IPS-15b (cell line): Measurements from ENCODE around the gene ZNF2.

Source experiments
- H3K27me3 ChIP-seq: one replicate; pipeline ENCODE4 v1.6.1; 2013; ENCODE audit warnings: low read length; ENCODE audit not compliant: control insufficient read depth, insufficient read depth
- H3K36me3 ChIP-seq: one replicate; pipeline ENCODE4 v1.6.1; 2013; ENCODE audit warnings: low read length; ENCODE audit not compliant: control insufficient read depth, insufficient read depth
- H3K4me1 ChIP-seq: one replicate; pipeline ENCODE4 v1.6.1; 2013; ENCODE audit warnings: mild to moderate bottlenecking, low read length; ENCODE audit not compliant: control insufficient read depth, insufficient read depth
- H3K4me3 ChIP-seq: one replicate; pipeline ENCODE4 v1.5.1; 2013; ENCODE audit warnings: low read depth, low read length
- H3K9ac ChIP-seq: one replicate; pipeline ENCODE4 v1.6.1; 2013; ENCODE audit warnings: low read depth, mild to moderate bottlenecking, low read length
- H3K9me3 ChIP-seq: one replicate; pipeline ENCODE4 v1.6.1; 2013; ENCODE audit warnings: mild to moderate bottlenecking, low read length; ENCODE audit not compliant: control insufficient read depth, insufficient read depth

The ZNF2 gene

DNA sequence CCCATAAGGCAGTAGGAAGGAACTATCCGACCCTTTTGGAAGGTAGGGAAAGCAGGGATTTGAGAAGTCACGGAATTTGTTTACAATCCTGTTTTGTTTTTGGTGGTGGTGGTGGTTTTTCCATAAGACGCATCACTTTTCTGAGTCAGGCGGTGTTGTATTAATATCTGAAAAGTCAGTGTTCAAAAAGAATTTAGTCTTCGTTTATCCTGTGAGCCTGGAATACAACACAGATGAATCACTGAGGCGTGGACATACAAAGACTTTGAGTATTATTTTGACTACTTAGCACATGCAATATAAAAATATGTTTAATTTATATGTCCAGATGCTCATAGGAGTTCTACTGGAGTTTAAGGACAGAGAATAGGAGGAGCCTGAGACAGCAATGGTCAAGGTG is 42.5 kb downstream of the ZNF2 start:
- peak overlapping the region; percentile 82 for H3K4me3 ChIP-seq
- no peaks in the 10 kb centered on the region for H3K4me1 ChIP-seq
- peaks cover 16% of the 10 kb centered on the region for H3K9me3 ChIP-seq
- peaks cover 3% of the 10 kb centered on the region for H3K36me3 ChIP-seq
- peak overlapping the region; percentile 68 for H3K9ac ChIP-seq
- H3K27me3 ChIP-seq = peaks cover 8% of the 10 kb centered on the region

DNA sequence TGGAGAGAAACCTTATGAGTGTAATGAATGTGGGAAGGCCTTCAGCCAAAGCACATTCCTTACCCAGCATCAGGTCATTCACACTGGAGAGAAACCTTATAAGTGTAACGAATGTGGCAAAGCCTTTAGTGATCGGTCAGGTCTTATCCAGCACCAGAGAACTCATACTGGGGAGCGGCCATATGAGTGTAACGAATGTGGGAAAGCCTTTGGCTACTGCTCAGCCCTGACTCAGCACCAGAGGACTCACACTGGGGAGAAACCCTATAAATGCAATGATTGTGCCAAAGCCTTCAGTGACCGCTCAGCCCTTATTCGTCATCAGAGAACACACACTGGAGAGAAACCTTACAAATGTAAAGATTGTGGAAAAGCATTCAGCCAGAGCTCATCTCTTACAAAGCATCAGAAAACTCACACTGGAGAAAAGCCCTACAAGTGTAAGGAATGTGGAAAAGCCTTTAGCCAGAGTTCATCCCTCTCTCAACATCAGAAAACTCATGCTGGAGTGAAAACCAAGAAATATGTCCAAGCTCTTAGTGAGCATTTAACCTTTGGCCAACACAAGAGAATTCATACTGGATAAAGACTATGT is 49.5 kb downstream of the ZNF2 start:
- Histone ChIP-seq H3K4me3 (no peak overlapping the region), H3K9me3 (peaks cover 71% of the 10 kb centered on the region), H3K4me1 (no peaks in the 10 kb centered on the region), H3K36me3 (peaks cover 21% of the 10 kb centered on the region), H3K9ac (no peak overlapping the region), H3K27me3 (no peaks in the 10 kb centered on the region)

DNA sequence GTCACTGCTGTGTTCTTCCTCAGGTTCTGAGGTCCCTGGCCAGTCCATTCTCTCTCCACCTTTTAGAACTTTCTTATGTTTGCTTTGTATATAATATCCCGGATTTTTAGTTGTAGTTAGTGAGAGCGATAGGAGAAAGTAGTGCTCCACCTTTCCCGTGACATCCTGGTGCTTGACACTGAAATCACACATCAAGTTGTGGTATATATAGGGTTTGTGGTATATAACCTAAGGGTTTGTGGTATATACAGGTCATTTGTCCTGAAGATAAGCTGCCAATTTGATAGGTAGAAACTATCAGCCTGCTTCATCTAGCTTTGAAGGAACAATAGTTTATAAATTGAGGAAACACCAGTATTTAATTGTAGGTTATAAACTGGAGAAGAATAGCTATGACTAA is 54.8 kb downstream of the ZNF2 start:
- H3K9me3 ChIP-seq = peaks cover 32% of the 10 kb centered on the region
- peaks cover 3% of the 10 kb centered on the region for H3K36me3 ChIP-seq

GRCh38 chr2:95225658-95226057 is 60.0 kb downstream of the ZNF2 start:
- no peaks in the 10 kb centered on the region for H3K4me1 ChIP-seq
- H3K27me3 ChIP-seq = no peaks in the 10 kb centered on the region
- H3K36me3 ChIP-seq = no peaks in the 10 kb centered on the region
- no peak overlapping the region for H3K4me3 ChIP-seq
- H3K9ac ChIP-seq = no peak overlapping the region
- H3K9me3 ChIP-seq = no peaks in the 10 kb centered on the region

More for the DNA sequence above, 54.8 kb downstream of the ZNF2 start:
- Histone ChIP-seq H3K9ac (no peak overlapping the region), H3K4me1 (no peaks in the 10 kb centered on the region), H3K4me3 (no peak overlapping the region), H3K27me3 (no peaks in the 10 kb centered on the region)

DNA sequence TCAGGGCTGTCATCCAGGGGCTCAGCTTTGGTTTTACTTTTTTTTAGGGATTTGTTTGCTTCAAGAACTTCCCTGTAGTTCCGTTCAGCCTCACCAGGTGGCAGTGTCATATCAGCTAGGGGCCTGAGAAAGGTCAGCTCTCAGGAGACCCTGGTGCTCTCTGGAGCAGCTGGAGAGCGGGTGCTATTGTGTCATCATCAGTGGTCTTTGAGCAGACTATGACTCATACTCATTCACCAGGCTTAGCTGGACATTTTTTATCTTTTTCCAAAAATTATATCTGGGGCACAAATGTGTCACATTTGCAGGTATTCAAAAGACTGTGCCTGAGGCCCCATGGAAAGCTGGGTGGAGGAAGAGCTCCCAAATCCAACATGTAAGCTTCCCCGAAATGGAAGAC is 66.1 kb downstream of the ZNF2 start:
- Histone ChIP-seq H3K27me3 (no peaks in the 10 kb centered on the region), H3K4me1 (no peaks in the 10 kb centered on the region), H3K36me3 (no peaks in the 10 kb centered on the region)

DNA sequence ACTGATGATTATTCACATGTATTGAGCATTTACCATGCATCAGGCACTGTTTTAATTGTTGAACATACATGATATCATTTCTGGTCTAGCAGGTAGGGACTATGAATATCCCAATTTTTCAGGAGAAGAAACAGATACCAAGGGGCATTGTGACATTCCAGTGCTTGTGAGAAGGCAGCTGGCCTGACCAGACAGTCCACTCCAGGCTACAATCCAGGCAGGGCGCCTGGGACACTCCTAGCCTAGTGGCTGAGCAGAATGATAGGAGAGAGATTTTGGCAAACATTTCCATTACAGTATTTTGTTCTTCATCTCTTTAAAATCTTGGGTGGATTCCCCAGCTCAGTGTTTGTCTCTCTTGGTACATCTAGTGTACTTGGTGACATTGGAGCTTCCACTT is 66.6 kb downstream of the ZNF2 start:
- Histone ChIP-seq H3K27me3 (no peaks in the 10 kb centered on the region), H3K9ac (no peak overlapping the region), H3K36me3 (no peaks in the 10 kb centered on the region), H3K4me3 (no peak overlapping the region), H3K4me1 (no peaks in the 10 kb centered on the region), H3K9me3 (no peaks in the 10 kb centered on the region)

More for the DNA sequence above, 66.1 kb downstream of the ZNF2 start:
- no peak overlapping the region for H3K4me3 ChIP-seq
- no peak overlapping the region for H3K9ac ChIP-seq
- no peaks in the 10 kb centered on the region for H3K9me3 ChIP-seq
